Left lung (tissue), 10 donors: ENCODE results near the gene HS3ST5. TPM values are rescaled to one million over a fixed set of nuclear protein-coding genes. Genes with fewer than 3 reads are reported as not detected.

ENCODE experiments used
- ATAC-seq: fragments of 200-7000 bp; cut with Tn5 transposase; one replicate; pipeline ENCODE4 v1.9.1; 2020; ENCODE audit warnings: moderate library complexity
- DNase-seq, 4 donors: peaks; one replicate each; pipeline ENCODE4 v3.0.0-alpha.2; 2013 to 2020
- H3K27ac ChIP-seq, 2 donors: fragments of 200-600 bp; sonication (generic) in 1 of 2; one replicate each; pipeline versions ENCODE4 v1.5.0 to v1.8.0; 2020 to 2021
- H3K27me3 ChIP-seq, 2 donors: fragments of 200-600 bp; sonication (generic) in 1 of 2; one replicate each; pipeline versions ENCODE4 v1.5.0 to v1.8.0; 2020 to 2021
- H3K36me3 ChIP-seq, 2 donors: fragments of 200-600 bp; sonication (generic) in 1 of 2; one replicate each; pipeline versions ENCODE4 v1.5.0 to v1.8.0; 2020 to 2021
- H3K4me1 ChIP-seq, 2 donors: fragments of 200-600 bp; one replicate each; pipeline ENCODE4 v1.8.0; 2021
- H3K4me3 ChIP-seq, 2 donors: fragments of 200-600 bp; sonication (generic) in 1 of 2; one replicate each; pipeline versions ENCODE4 v1.5.0 to v1.8.0; 2020 to 2021; ENCODE audit warnings: mild to moderate bottlenecking in 1 of 2
- H3K9me3 ChIP-seq, 2 donors: fragments of 200-600 bp; sonication (generic) in 1 of 2; one replicate each; pipeline versions ENCODE4 v1.5.0 to v1.8.0; 2020 to 2021
- CTCF ChIP-seq, 2 donors: fragments of 200-600 bp; sonication (generic) in 1 of 2; IDR thresholded peaks; one replicate each; pipeline versions ENCODE4 v1.5.0 to v1.8.0; 2021; ENCODE audit warnings: antibody characterized with exemption in 2 of 2
- intact Hi-C, 2 donors: fragments of 100-400 bp; cut with DNase I; formaldehyde crosslinking; loops; one replicate each; pipeline versions ENCODE4 v1.11.2 to v1.14.2; 2022
- polyA plus RNA-seq, 6 donors: library from polyadenylated mRNA; unstranded; fragments of 120-200 nt; gene quantifications; one replicate each; pipeline ENCODE4 v1.2.1, GENCODE V29; 2013; ENCODE audit not compliant: insufficient read length in 6 of 6
- total RNA-seq, 2 donors: library from RNA; stranded (reverse); fragmentation: NEBNext Ultra II Directional; extraction: Animal tissue kit (Norgen Biotek cat#: 25700); gene quantifications; one replicate each; pipeline ENCODE4 v1.2.1, GENCODE V29; 2021
- donor health status: DM: no; HTN: yes; CAD: no.
- donor health status: DM: no; HTN: no; CAD: no.

HS3ST5 gene
- total and polyA plus RNA-seq, 8 donors = 0.06 to 0.33 (median 0.18) TPM; not detected in 1

GRCh38 chr6:114144887-114145851 lies 197.7 kb downstream of the HS3ST5 start:
- no peaks in the 10 kb centered on the region for H3K36me3 ChIP-seq
- H3K4me3 ChIP-seq = no peak overlapping the region
- H3K9me3 ChIP-seq = peaks cover 0 to 9% of the 10 kb centered on the region in 2 donors
- no peak for TF ChIP-seq CTCF (IDR thresholded peaks at IDR 0.05)
- no peak for DNase-seq
- H3K27me3 ChIP-seq = peaks cover 0 to 9% of the 10 kb centered on the region in 2 donors
- no peak overlapping the region for H3K27ac ChIP-seq
- intact Hi-C loops = no loop called here
- peak; percentile 64 for ATAC-seq
- no peaks in the 10 kb centered on the region for H3K4me1 ChIP-seq

- no peak for TF ChIP-seq CTCF (IDR thresholded peaks at IDR 0.05)
- Histone ChIP-seq H3K27me3 (peaks cover 0 to 9% of the 10 kb centered on the region in 2 donors), H3K36me3 (no peaks in the 10 kb centered on the region), H3K9me3 (peaks cover 0 to 5% of the 10 kb centered on the region in 2 donors), H3K27ac (no peak overlapping the region), H3K4me3 (no peak overlapping the region), H3K4me1 (no peaks in the 10 kb centered on the region)
- intact Hi-C loops = no loop called here
- DNase-seq (no peak), ATAC-seq (no peak)
These were observed 200.6 kb downstream of the HS3ST5 start for GRCh38 chr6:114142258-114142657.

GRCh38 chr6:114140416-114140815 lies 202.4 kb downstream of the HS3ST5 start:
- DNase-seq (no peak), ATAC-seq (no peak)
- no peak overlapping the region for H3K27ac ChIP-seq

DNA sequence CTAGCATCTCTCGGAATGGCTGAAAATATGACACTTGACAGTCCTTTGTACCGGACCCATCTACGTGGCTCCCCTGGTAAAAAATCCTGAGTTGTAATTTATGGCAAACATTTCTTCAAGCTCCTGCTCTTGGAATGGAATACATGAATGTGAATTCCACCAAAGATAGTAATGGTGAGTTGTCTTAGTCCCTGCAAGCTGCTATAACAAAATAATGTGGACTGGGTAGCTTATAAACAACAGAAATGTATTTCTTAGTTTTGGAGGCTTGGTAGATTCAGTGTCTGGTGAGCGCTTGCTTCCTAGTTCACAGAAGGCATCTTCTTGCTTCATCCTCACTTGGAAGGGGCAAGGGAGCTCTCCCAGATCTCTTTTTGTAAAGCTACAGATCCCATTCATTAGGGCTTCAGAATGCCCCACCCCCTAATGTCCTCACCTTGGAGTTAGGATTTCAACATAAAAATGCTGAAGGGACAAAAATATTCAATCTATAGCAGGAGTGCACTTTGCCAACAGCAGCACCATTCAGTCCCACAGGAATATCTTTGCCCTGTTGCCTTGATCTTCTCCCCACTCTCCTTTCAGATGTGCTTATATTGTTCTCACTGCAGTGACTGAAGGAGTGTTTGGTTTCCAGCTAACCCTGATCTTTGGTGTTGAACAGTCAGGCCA lies 204.1 kb downstream of the HS3ST5 start:
- Histone ChIP-seq H3K36me3 (no peaks in the 10 kb centered on the region), H3K9me3 (no peaks in the 10 kb centered on the region), H3K4me3 (no peak overlapping the region), H3K27me3 (peaks cover 0 to 3% of the 10 kb centered on the region in 2 donors), H3K4me1 (no peaks in the 10 kb centered on the region), H3K27ac (no peak overlapping the region)
- TF ChIP-seq CTCF (IDR thresholded peaks at IDR 0.05) = no peak
- DNase-seq (no peak), ATAC-seq (no peak)
- intact Hi-C loops = no loop called here

More at GRCh38 chr6:114140416-114140815, 202.4 kb downstream of the HS3ST5 start:
- Histone ChIP-seq H3K9me3 (no peaks in the 10 kb centered on the region), H3K4me1 (no peaks in the 10 kb centered on the region), H3K4me3 (no peak overlapping the region), H3K27me3 (peaks cover 0 to 6% of the 10 kb centered on the region in 2 donors), H3K36me3 (no peaks in the 10 kb centered on the region)
- intact Hi-C loops = no loop called here
- TF ChIP-seq CTCF (IDR thresholded peaks at IDR 0.05) = no peak
